SK-N-SH (cell line): ENCODE data around the gene KRT80. TPM values are rescaled to one million over a fixed set of nuclear protein-coding genes. Genes with fewer than 3 reads are reported as not detected.

Experiments used
- CTCF ChIA-PET: fragments of 300-600, 350-600 bp; formaldehyde crosslinking; extraction: SDS; loops from one replicate; lab custom pipeline; 2021; lab: Yijun Ruan, JAX
- POLR2A ChIA-PET: fragments of 350-600 bp; sonication (Branson Sonifier 250); formaldehyde crosslinking; extraction: SDS; loops from one replicate; lab custom pipeline; 2020; ENCODE audit warnings: antibody characterized with exemption, inconsistent platforms; lab: Yijun Ruan, JAX
- DNase-seq: peaks from one replicate; pipeline ENCODE4 v3.0.0; 2012
- H2AFZ ChIP-seq: fragments of 200-600 bp; sonication (generic); 2 replicates; pipeline ENCODE4 v1.8.1; 2016; ENCODE audit warnings: antibody characterized with exemption, mild to moderate bottlenecking, low read depth
- H3F3A ChIP-seq: fragments of 200-600 bp; sonication (generic); replicated peaks from 2 replicates; pipeline ENCODE3; 2016; ENCODE audit warnings: antibody characterized with exemption, mild to moderate bottlenecking; ENCODE audit not compliant: insufficient read depth
- H3K27ac ChIP-seq, 2 experiments: fragments of 200-500 bp in 1 of 2; fragments of 200-600 bp in 1 of 2; sonication (Bioruptor generic) in 1 of 2; sonication (generic), shearing (Covaris generic) in 1 of 2; 2 replicates each; pipeline versions ENCODE4 v1.5.1 to v1.6.1; 2014 to 2016; ENCODE audit warnings: low read depth in 2 of 2, inconsistent platforms in 1 of 2, low read length in 1 of 2, mild to moderate bottlenecking in 1 of 2, mixed read lengths in 1 of 2
- H3K27me3 ChIP-seq: fragments of 200-600 bp; sonication (generic), shearing (Covaris generic); 2 replicates; pipeline ENCODE4 v1.6.1; 2016; ENCODE audit warnings: mixed run types; ENCODE audit not compliant: insufficient read depth
- H3K36me3 ChIP-seq, 2 experiments: fragments of 200-500 bp in 1 of 2; fragments of 200-600 bp in 1 of 2; sonication (Bioruptor generic) in 1 of 2; sonication (generic) in 1 of 2; replicated peaks in 1 of 2; 2 replicates each; pipeline versions ENCODE3 to v1.5.1; 2014 to 2016; ENCODE audit warnings: low read length in 1 of 2, mild to moderate bottlenecking in 1 of 2; ENCODE audit not compliant: insufficient read depth in 2 of 2, control insufficient read depth in 1 of 2
- H3K4me1 ChIP-seq, 2 experiments: fragments of 200-500 bp in 1 of 2; fragments of 200-600 bp in 1 of 2; sonication (Bioruptor generic) in 1 of 2; sonication (generic), shearing (Covaris generic) in 1 of 2; 2 replicates each; pipeline versions ENCODE4 v1.5.1 to v1.6.1; 2014 to 2016; ENCODE audit warnings: low read depth in 1 of 2, low read length in 1 of 2, mixed run types in 1 of 2; ENCODE audit not compliant: insufficient read depth in 2 of 2, control insufficient read depth in 1 of 2
- H3K4me2 ChIP-seq: fragments of 200-600 bp; sonication (generic), shearing (Covaris generic); 2 replicates; pipeline ENCODE4 v1.6.1; 2017; ENCODE audit warnings: mixed run types
- H3K4me3 ChIP-seq, 2 experiments: fragments of 200-500 bp in 1 of 2; fragments of 200-600 bp in 1 of 2; sonication (Bioruptor generic) in 1 of 2; sonication (generic), shearing (Covaris generic) in 1 of 2; 2 replicates each; pipeline versions ENCODE4 v1.5.1 to v1.8.1; 2014 to 2016; ENCODE audit warnings: low read depth in 2 of 2, inconsistent platforms in 1 of 2, low read length in 1 of 2, mild to moderate bottlenecking in 1 of 2, mixed read lengths in 1 of 2, moderate library complexity in 1 of 2
- H3K79me2 ChIP-seq: fragments of 200-600 bp; sonication (generic); 2 replicates; pipeline ENCODE4 v1.8.1; 2017; ENCODE audit warnings: mild to moderate bottlenecking; ENCODE audit not compliant: insufficient read depth
- H3K9ac ChIP-seq: fragments of 200-600 bp; sonication (generic); 2 replicates; pipeline ENCODE4 v1.6.1; 2017; ENCODE audit warnings: mixed run types
- H3K9me2 ChIP-seq: fragments of 200-600 bp; sonication (generic); 2 replicates; pipeline ENCODE4 v1.6.1; 2017; ENCODE audit warnings: mixed run types
- H3K9me3 ChIP-seq: fragments of 200-600 bp; sonication (generic); 2 replicates; pipeline ENCODE4 v1.6.1; 2017; ENCODE audit warnings: mixed run types, mild to moderate bottlenecking, moderate library complexity
- H4K20me1 ChIP-seq: fragments of 200-600 bp; sonication (generic); 2 replicates; pipeline ENCODE4 v1.6.1; 2017; ENCODE audit warnings: mild to moderate bottlenecking, mixed run types; ENCODE audit not compliant: insufficient read depth
- CHD2 ChIP-seq: fragments of 150-350 bp; IDR thresholded peaks from 2 replicates; pipeline ENCODE4 v1.6.1; 2018; ENCODE audit warnings: low read length; ENCODE audit not compliant: partially characterized antibody
- ELF1 ChIP-seq: IDR thresholded peaks from 2 replicates; pipeline ENCODE4 v1.4.0; 2012
- EP300 ChIP-seq, 2 experiments: IDR thresholded peaks; 2 replicates each; pipeline versions ENCODE4 v1.4.0 to v1.6.1; 2012; ENCODE audit warnings: borderline replicate concordance in 1 of 2, low read depth in 1 of 2, low read length in 1 of 2
- FOXJ3 ChIP-seq: sonication (generic); formaldehyde crosslinking; IDR thresholded peaks from 2 replicates; pipeline ENCODE4 v1.5.1; 2020; ENCODE audit warnings: mild to moderate bottlenecking, missing genetic modification reagents
- IRF3 ChIP-seq: fragments of 150-350 bp; IDR thresholded peaks from 2 replicates; pipeline ENCODE4 v1.6.1; 2016; ENCODE audit warnings: mild to moderate bottlenecking, low read depth, low read length
- JUND ChIP-seq: IDR thresholded peaks from 2 replicates; pipeline ENCODE4 v1.4.0; 2012
- MXI1 ChIP-seq: IDR thresholded peaks from 2 replicates; pipeline ENCODE4 v1.6.1; 2012; ENCODE audit warnings: mild to moderate bottlenecking, low read depth, low read length, improper control_type of control experiment
- POLR2AphosphoS5 ChIP-seq: IDR thresholded peaks from 2 replicates; pipeline ENCODE4 v1.6.1; 2012; ENCODE audit warnings: low read depth, low read length
- RAD21 ChIP-seq: IDR thresholded peaks from 2 replicates; pipeline ENCODE4 v1.6.1; 2012; ENCODE audit warnings: mild to moderate bottlenecking, low read length
- RCOR1 ChIP-seq: fragments of 150-350 bp; IDR thresholded peaks from 2 replicates; pipeline ENCODE4 v1.6.1; 2017; ENCODE audit warnings: antibody characterized with exemption, low read length
- RFX5 ChIP-seq: IDR thresholded peaks from 2 replicates; pipeline ENCODE4 v1.6.1; 2012; ENCODE audit warnings: mild to moderate bottlenecking, improper control_type of control experiment, low read length
- TAF1 ChIP-seq: IDR thresholded peaks from 2 replicates; pipeline ENCODE4 v1.6.1; 2012; ENCODE audit warnings: low read depth, mild to moderate bottlenecking, low read length, moderate library complexity, borderline replicate concordance
- TEAD4 ChIP-seq: IDR thresholded peaks from 2 replicates; pipeline ENCODE4 v1.4.0; 2012; ENCODE audit warnings: mild to moderate bottlenecking, borderline replicate concordance; ENCODE audit not compliant: insufficient read depth
- USF1 ChIP-seq: IDR thresholded peaks from 2 replicates; pipeline ENCODE4 v1.4.0; 2012; ENCODE audit warnings: low read depth, borderline replicate concordance
- YY1 ChIP-seq: IDR thresholded peaks from 2 replicates; pipeline ENCODE4 v1.4.0; 2012; ENCODE audit warnings: low read depth, mild to moderate bottlenecking
- WGBS: methylation state at CpG from one replicate; pipeline ENCODE4 v1.1.6; 2017; ENCODE audit warnings: low lambda C conversion rate; 5-methylcytosine and 5-hydroxymethylcytosine counted together
- polyA plus RNA-seq, 3 experiments: library from polyadenylated mRNA; depleted of rRNA; stranded (reverse); fragments of >200 nt; gene quantifications; 2 replicates each; pipeline ENCODE4 v1.2.3, GENCODE V29; 2012
- TF ChIP-seq, protein P1 (sequence below): fragments of 150-350 bp; IDR thresholded peaks from 2 replicates; pipeline ENCODE4 v1.6.1; 2017; ENCODE audit warnings: antibody characterized with exemption, low read length, low read depth, borderline replicate concordance
- TF ChIP-seq, protein P2 (sequence below): IDR thresholded peaks from 2 replicates; pipeline ENCODE4 v1.4.0; 2012; ENCODE audit warnings: low read depth
- TF ChIP-seq, protein P3 (sequence below): IDR thresholded peaks from 2 replicates; pipeline ENCODE4 v1.4.0; 2012; ENCODE audit warnings: low read depth, borderline replicate concordance

Gene KRT80
- polyA plus RNA-seq, 1 of the 3 experiments (the other 2 are of a cell fraction): 14.9 TPM

GRCh38 chr12:52197371-52198231 is 5.8 kb upstream of the KRT80 start:
- H3K27ac ChIP-seq: peak overlapping the region in 1 of 2 experiments; percentile 100; a peak in 2 of 4 replicates
- no peak for TF ChIP-seq EP300 (IDR thresholded peaks at IDR 0.05; ENCODE audit: borderline replicate concordance in 1 of 2, low read depth in 1 of 2, low read length in 1 of 2)
- TF ChIP-seq RAD21: no peak
- no peak for TF ChIP-seq RFX5
- no peak for TF ChIP-seq JUND
- no peak for TF ChIP-seq YY1
- TF ChIP-seq ELF1: no peak
- TF ChIP-seq IRF3: no peak
- TF ChIP-seq, protein P1, sequence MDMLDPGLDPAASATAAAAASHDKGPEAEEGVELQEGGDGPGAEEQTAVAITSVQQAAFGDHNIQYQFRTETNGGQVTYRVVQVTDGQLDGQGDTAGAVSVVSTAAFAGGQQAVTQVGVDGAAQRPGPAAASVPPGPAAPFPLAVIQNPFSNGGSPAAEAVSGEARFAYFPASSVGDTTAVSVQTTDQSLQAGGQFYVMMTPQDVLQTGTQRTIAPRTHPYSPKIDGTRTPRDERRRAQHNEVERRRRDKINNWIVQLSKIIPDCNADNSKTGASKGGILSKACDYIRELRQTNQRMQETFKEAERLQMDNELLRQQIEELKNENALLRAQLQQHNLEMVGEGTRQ: no peak
- TF ChIP-seq RCOR1: no peak
- no peaks in the 10 kb centered on the region for H3K79me2 ChIP-seq
- peaks cover 26 to 83% of the 10 kb centered on the region in 2 experiments for H3K4me1 ChIP-seq
- H3F3A ChIP-seq: no peaks in the 10 kb centered on the region
- H3K9me3 ChIP-seq: no peaks in the 10 kb centered on the region
- H2AFZ ChIP-seq: no peak overlapping the region
- no peak overlapping the region for H3K4me3 ChIP-seq
- no peak for DNase-seq
- no peak overlapping the region for H3K9ac ChIP-seq
- ChIA-PET CTCF (interaction anchor here (0.8 to 2.4 kb wide), 3 partner anchors 11 to 130 kb away, joined by 3 to 7 read pairs (median 3); no protein-coding TSS in a partner anchor), POLR2A (interaction anchor here (6.7 kb wide), 1 partner anchor 12 kb away, joined by 53 read pairs; no protein-coding TSS in a partner anchor)
- no peaks in the 10 kb centered on the region for H3K9me2 ChIP-seq
- no peaks in the 10 kb centered on the region for H3K27me3 ChIP-seq
- no peaks in the 10 kb centered on the region for H4K20me1 ChIP-seq
- 82% methylated on average over 11 of the region's 11 CpGs for WGBS
- no peaks in the 10 kb centered on the region for H3K36me3 ChIP-seq
- H3K4me2 ChIP-seq: no peak overlapping the region

DNA sequence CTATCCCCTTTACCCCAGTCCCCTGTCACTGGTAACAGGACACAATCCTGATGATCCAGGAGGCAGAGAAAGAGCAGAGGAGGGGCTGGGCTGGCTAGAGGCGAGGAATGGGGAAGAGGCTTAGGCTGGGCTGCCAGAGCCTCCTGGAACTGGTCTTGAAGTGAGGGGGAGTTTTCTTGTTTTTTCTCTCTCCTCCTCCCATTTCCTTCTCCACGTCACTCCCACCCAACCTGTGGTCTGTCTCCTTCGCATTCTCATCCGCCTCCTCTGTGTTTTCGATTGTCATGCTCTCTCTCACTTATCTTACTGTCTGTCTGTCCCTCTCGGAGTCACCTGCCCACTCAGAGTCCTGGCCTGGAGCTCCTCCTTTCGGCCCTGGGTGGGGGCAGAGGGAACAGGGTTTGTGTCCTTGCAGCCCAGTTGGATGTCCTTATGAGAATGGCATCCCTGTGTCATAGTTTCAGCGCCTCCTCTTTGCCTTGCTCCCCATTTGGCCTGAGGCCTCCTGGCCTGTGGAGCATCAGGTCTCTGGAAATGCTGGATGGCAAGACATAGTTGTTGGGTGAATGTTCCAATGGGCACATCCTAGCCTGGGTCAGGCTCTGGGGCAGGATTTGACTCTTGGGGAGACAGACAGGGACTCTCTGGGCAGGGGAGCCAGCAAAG is 3.4 kb upstream of the KRT80 start:
- Histone ChIP-seq H3K9me3 (no peaks in the 10 kb centered on the region), H3K9ac (0 out of 2 replicates have a peak overlapping the region, but pooled peaks have one; percentile 31), H3K4me1 (peaks cover 42 to 80% of the 10 kb centered on the region in 2 experiments), H3K79me2 (no peaks in the 10 kb centered on the region), H3K4me2 (0 out of 2 replicates have a peak overlapping the region, but pooled peaks have one; percentile 17), H3K9me2 (no peaks in the 10 kb centered on the region), H3K4me3 (no peak overlapping the region), H2AFZ (no peak overlapping the region), H3F3A (no peaks in the 10 kb centered on the region), H4K20me1 (no peaks in the 10 kb centered on the region), H3K27me3 (no peaks in the 10 kb centered on the region), H3K27ac (peak overlapping the region; percentile 87 to 88), H3K36me3 (no peaks in the 10 kb centered on the region)
- no peak for TF ChIP-seq POLR2AphosphoS5
- TF ChIP-seq TAF1: no peak
- TF ChIP-seq, protein P2, sequence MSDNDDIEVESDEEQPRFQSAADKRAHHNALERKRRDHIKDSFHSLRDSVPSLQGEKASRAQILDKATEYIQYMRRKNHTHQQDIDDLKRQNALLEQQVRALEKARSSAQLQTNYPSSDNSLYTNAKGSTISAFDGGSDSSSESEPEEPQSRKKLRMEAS: no peak
- TF ChIP-seq, protein P3, sequence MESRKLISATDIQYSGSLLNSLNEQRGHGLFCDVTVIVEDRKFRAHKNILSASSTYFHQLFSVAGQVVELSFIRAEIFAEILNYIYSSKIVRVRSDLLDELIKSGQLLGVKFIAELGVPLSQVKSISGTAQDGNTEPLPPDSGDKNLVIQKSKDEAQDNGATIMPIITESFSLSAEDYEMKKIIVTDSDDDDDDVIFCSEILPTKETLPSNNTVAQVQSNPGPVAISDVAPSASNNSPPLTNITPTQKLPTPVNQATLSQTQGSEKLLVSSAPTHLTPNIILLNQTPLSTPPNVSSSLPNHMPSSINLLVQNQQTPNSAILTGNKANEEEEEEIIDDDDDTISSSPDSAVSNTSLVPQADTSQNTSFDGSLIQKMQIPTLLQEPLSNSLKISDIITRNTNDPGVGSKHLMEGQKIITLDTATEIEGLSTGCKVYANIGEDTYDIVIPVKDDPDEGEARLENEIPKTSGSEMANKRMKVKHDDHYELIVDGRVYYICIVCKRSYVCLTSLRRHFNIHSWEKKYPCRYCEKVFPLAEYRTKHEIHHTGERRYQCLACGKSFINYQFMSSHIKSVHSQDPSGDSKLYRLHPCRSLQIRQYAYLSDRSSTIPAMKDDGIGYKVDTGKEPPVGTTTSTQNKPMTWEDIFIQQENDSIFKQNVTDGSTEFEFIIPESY: no peak
- no peak for TF ChIP-seq FOXJ3
- no peak for TF ChIP-seq TEAD4
- TF ChIP-seq JUND: no peak
- TF ChIP-seq USF1: no peak
- no peak for TF ChIP-seq MXI1
- TF ChIP-seq CHD2: no peak
- CTCF ChIA-PET: no interaction called here
- no peak for DNase-seq
- 93% methylated on average over 8 of the region's 8 CpGs for WGBS
- POLR2A ChIA-PET: no interaction called here
